CD4-positive, alpha-beta memory T cell (primary cell): ENCODE data around the gene EMILIN3. TPM values are rescaled to one million over a fixed set of nuclear protein-coding genes. Genes with fewer than 3 reads are reported as not detected.

Source experiments
- CTCF ChIA-PET: fragments of 350-600 bp; sonication (Branson Sonifier 250); formaldehyde crosslinking; loops from one replicate; lab custom pipeline; 2021; ENCODE audit warnings: inconsistent platforms; ENCODE audit not compliant: partially characterized antibody; lab: Charles Lee
- POLR2A ChIA-PET: fragments of 350-600 bp; sonication (Branson Sonifier 250); formaldehyde crosslinking; loops from one replicate; lab custom pipeline; 2021; ENCODE audit not compliant: partially characterized antibody; lab: Charles Lee
- DNase-seq, 5 donors: peaks; one replicate each; pipeline versions ENCODE4 v3.0.0 to v3.0.0-alpha.2; 2020 to 2022; ENCODE audit warnings: mixed read lengths in 1 of 5
- H3K27ac ChIP-seq: one replicate; pipeline ENCODE4 v1.7.0; 2013; ENCODE audit warnings: low read depth, low read length
- H3K27me3 ChIP-seq: 2 replicates; pipeline ENCODE4 v1.7.0; 2013; ENCODE audit warnings: mild to moderate bottlenecking, low read length, moderate library complexity; ENCODE audit not compliant: insufficient read depth
- H3K36me3 ChIP-seq: 2 replicates; pipeline ENCODE4 v1.7.0; 2013; ENCODE audit warnings: mild to moderate bottlenecking, low read length, moderate library complexity; ENCODE audit not compliant: insufficient read depth
- H3K4me1 ChIP-seq: 2 replicates; pipeline ENCODE4 v1.7.0; 2013; ENCODE audit warnings: mild to moderate bottlenecking, low read length, moderate library complexity; ENCODE audit not compliant: insufficient read depth
- H3K4me3 ChIP-seq, 2 donors: one replicate each; pipeline ENCODE4 v1.7.0; 2013; ENCODE audit warnings: low read length in 2 of 2, mild to moderate bottlenecking in 1 of 2
- H3K9me3 ChIP-seq, 2 donors: one replicate each; pipeline ENCODE4 v1.7.0; 2013; ENCODE audit warnings: low read length in 2 of 2, control low read depth in 1 of 2; ENCODE audit not compliant: control insufficient read depth in 1 of 2
- H3K27ac Mint-ChIP-seq, 7 donors: one replicate each; pipeline ENCODE4 v1.8.0; 2020 to 2021; ENCODE audit warnings: mixed read lengths in 7 of 7, mild to moderate bottlenecking in 6 of 7, inconsistent platforms in 3 of 7, moderate library complexity in 3 of 7
- H3K27me3 Mint-ChIP-seq, 2 donors: one replicate each; pipeline ENCODE4 v1.8.0; 2020 to 2021; ENCODE audit warnings: mixed read lengths in 2 of 2
- H3K36me3 Mint-ChIP-seq, 2 donors: one replicate each; pipeline ENCODE4 v1.8.0; 2020 to 2021; ENCODE audit warnings: mixed read lengths in 2 of 2, inconsistent platforms in 1 of 2, mild to moderate bottlenecking in 1 of 2
- H3K4me1 Mint-ChIP-seq, 4 donors: one replicate each; pipeline ENCODE4 v1.8.0; 2020 to 2021; ENCODE audit warnings: mixed read lengths in 4 of 4, mild to moderate bottlenecking in 1 of 4
- H3K4me3 Mint-ChIP-seq, 8 donors: one replicate each; pipeline ENCODE4 v1.8.0; 2020 to 2021; ENCODE audit warnings: mixed read lengths in 8 of 8, mild to moderate bottlenecking in 7 of 8, moderate library complexity in 6 of 8, inconsistent platforms in 3 of 8
- H3K9me3 Mint-ChIP-seq, 8 donors: one replicate each; pipeline ENCODE4 v1.8.0; 2020 to 2021; ENCODE audit warnings: mixed read lengths in 8 of 8, mild to moderate bottlenecking in 5 of 8, inconsistent platforms in 3 of 8, moderate library complexity in 1 of 8
- intact Hi-C: fragments of 100-400 bp; cut with micrococcal nuclease; formaldehyde crosslinking; loops from one replicate; pipeline ENCODE4 v1.15.1; 2023
- polyA plus RNA-seq, 2 donors: library from polyadenylated mRNA; unstranded; fragments of 300-500 nt; fragmentation: Illumina TruSeq; gene quantifications; one replicate each; pipeline ENCODE4 v1.2.3, GENCODE V29; 2021
- total RNA-seq, 2 experiments: library from RNA; stranded (reverse); gene quantifications; one replicate each; pipeline ENCODE4 v1.2.3, GENCODE V29; 2021

EMILIN3 gene
- total and polyA plus RNA-seq, 4 experiments from 2014 or later = not detected

DNA sequence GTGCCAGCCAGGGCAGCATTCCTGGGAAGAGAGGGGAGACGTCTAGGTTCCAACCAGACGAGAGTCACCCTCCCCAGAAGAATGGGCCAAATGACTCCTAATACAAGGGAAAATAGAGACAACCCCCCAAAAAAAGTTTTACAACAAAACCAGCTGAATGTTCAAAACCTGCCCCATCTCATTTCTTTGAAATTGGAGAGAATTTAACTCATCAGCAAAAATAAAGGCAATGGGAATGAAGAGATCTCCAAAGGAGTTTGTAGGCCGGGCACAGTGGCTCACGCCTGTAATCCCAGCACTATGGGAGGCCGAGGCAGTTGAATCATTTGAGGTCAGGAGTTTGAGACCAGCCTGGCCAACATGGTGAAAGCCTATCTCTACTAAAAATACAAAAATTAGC is 9.7 kb upstream of the EMILIN3 start:
- no peak overlapping the region for H3K27ac ChIP-seq
- Mint-ChIP-seq H3K27ac (no peak overlapping the region), H3K36me3 (peaks cover 0 to 1% of the 10 kb centered on the region in 2 donors), H3K4me3 (no peak overlapping the region), H3K27me3 (peaks cover 21 to 41% of the 10 kb centered on the region in 2 donors), H3K4me1 (no peaks in the 10 kb centered on the region), H3K9me3 (peaks cover 2 to 10% (median 6%) of the 10 kb centered on the region in 8 donors)
- no peak for DNase-seq
- ChIA-PET CTCF (no interaction called here), POLR2A (no interaction called here)
- no peaks in the 10 kb centered on the region for H3K27me3 ChIP-seq
- H3K4me3 ChIP-seq = no peak overlapping the region
- H3K9me3 ChIP-seq = no peaks in the 10 kb centered on the region
- no peaks in the 10 kb centered on the region for H3K36me3 ChIP-seq
- intact Hi-C loops = no loop called here
- H3K4me1 ChIP-seq = no peaks in the 10 kb centered on the region

DNA sequence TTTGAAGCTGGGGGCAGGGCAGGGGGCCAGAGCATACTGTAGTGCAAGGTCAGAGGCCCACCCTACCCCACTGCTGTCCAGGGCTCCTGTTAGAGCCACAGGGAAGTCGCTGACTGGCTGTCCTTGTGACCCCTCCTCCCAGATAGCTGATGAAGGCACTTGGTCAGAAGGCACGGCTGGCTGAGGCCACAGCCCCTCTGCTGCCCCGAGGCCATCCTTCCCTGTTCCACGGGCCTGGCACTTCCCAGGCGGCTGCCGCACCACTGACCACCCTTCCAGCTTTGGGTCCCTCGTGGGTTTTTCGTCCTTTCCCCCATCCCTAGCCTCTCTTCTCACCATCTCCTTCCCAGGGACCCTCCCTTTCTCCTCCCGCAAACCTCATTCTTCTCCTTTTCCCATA is 9.2 kb upstream of the EMILIN3 start:
- Mint-ChIP-seq H3K36me3 (peaks cover 0 to 4% of the 10 kb centered on the region in 2 donors), H3K9me3 (peaks cover 2 to 15% (median 10%) of the 10 kb centered on the region in 8 donors), H3K4me1 (no peaks in the 10 kb centered on the region), H3K27ac (no peak overlapping the region), H3K27me3 (peaks cover 21 to 44% of the 10 kb centered on the region in 2 donors), H3K4me3 (no peak overlapping the region)
- Histone ChIP-seq H3K27me3 (no peaks in the 10 kb centered on the region), H3K27ac (no peak overlapping the region), H3K4me3 (no peak overlapping the region), H3K9me3 (no peaks in the 10 kb centered on the region), H3K4me1 (no peaks in the 10 kb centered on the region), H3K36me3 (no peaks in the 10 kb centered on the region)
- CTCF ChIA-PET = no interaction called here
- no peak for DNase-seq
- intact Hi-C loops = no loop called here
- POLR2A ChIA-PET = no interaction called here

DNA sequence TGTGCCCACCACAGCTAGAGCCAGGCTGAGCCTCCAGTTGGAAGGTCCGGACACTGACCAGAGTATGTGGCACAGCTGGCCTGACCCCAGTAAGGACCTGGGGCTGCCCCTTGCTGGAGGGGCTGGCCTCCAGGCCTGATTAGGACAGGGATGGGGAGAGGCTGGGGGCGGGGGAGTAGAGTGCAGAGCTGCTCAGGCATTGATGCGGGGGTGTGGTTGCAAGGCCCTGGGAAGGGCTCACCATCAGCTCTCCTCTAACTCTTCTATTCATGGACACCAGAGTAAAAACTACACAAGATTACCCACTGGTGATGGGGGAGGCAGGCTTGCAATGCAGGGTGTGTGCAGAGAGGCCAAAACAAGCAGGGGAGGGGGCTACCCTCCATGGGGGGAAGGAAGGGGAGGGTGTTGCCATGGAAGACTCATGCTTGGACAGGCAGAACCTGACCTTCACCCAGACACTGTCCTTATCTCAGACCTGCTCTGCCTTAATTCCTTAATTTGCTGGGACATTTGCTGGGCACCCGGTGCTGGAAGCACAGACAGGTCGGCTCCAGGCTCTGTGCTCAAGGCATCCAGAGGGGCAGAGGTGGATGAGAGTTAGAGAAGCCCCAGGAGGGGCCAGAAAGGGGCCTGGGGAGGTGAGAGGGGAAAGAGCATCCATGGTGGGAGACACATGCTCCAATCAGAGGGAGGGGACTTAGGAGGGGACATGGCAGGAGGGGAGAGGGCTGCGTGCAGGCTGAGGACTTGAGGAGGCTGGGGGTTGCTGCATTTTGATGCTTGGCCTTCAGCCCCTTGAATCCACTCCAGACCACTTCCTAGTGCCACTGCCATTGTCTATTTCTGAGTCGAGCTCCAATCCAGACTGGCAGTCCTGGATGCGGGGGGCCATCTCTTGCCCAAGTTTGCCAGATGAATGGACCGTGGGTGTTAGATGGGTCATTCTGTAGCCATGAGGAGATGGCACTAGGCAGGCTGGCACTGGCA is 7.6 kb upstream of the EMILIN3 start:
- intact Hi-C loops = no loop called here
- ChIA-PET POLR2A (no interaction called here), CTCF (no interaction called here)
- peak in 1 of 5 donors; percentile 35 for DNase-seq
- Histone ChIP-seq H3K9me3 (no peaks in the 10 kb centered on the region), H3K27me3 (no peaks in the 10 kb centered on the region), H3K27ac (no peak overlapping the region), H3K4me1 (no peaks in the 10 kb centered on the region), H3K4me3 (no peak overlapping the region), H3K36me3 (no peaks in the 10 kb centered on the region)
- peaks cover 0 to 4% of the 10 kb centered on the region in 2 donors for H3K36me3 Mint-ChIP-seq
- peaks cover 18 to 41% of the 10 kb centered on the region in 2 donors for H3K27me3 Mint-ChIP-seq
- peaks cover 2 to 16% (median 11%) of the 10 kb centered on the region in 8 donors for H3K9me3 Mint-ChIP-seq
- H3K4me1 Mint-ChIP-seq = no peaks in the 10 kb centered on the region
- H3K4me3 Mint-ChIP-seq = no peak overlapping the region
- no peak overlapping the region for H3K27ac Mint-ChIP-seq

DNA sequence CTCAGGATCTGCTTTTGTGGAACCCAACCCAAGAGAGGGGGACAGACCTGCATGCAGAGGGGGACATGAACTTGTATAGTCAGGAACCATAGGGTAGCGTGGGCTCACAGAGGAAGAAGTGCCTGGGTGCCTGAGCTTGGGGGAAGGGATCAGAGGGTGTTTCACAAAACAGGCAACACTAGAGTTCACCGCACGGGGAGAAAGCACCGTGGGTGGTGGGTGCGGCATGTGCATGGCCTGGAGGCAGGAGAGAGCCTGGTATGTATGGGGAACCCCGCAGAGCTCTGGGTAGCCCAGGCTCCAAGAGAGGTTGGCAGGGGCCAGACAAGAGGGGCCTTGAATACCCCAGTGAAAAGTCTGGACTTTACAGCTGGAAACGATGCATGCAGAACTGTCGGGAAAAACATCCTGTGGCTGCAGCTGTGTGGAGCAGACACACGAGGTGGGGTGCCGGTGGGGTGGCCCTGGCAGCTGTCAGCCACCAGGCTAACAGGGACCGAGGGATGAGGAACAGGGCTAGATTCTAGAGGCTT is 6.7 kb upstream of the EMILIN3 start:
- Mint-ChIP-seq H3K4me1 (no peaks in the 10 kb centered on the region), H3K36me3 (peaks cover 0 to 4% of the 10 kb centered on the region in 2 donors), H3K9me3 (peaks cover 2 to 16% (median 11%) of the 10 kb centered on the region in 8 donors), H3K27ac (no peak overlapping the region), H3K27me3 (peaks cover 17 to 44% of the 10 kb centered on the region in 2 donors), H3K4me3 (no peak overlapping the region)
- DNase-seq = no peak
- Histone ChIP-seq H3K27me3 (no peaks in the 10 kb centered on the region), H3K4me3 (no peak overlapping the region), H3K9me3 (no peaks in the 10 kb centered on the region), H3K36me3 (no peaks in the 10 kb centered on the region), H3K4me1 (no peaks in the 10 kb centered on the region), H3K27ac (no peak overlapping the region)
- POLR2A ChIA-PET = no interaction called here
- CTCF ChIA-PET = no interaction called here
- intact Hi-C loops = no loop called here

DNA sequence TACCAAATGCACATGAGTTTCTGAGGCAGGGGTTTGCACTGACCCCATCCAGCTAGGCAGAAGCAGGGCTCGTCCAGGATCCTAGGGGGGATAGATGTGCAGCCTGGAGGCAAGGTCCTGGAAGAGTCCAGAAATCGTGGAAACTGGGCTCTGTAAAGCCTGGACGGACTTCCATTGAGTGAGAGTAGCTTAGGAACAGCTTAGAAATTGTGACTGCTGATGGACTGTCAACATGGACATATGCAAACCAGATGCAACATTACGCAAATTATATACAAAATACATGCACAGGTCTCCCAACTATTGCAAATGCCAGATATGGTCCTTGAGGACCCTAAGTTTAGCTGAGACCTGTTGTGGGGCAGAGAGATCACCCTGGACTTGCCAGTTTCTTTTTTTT is 4.8 kb upstream of the EMILIN3 start:
- Mint-ChIP-seq H3K36me3 (peaks cover 0 to 4% of the 10 kb centered on the region in 2 donors), H3K27ac (no peak overlapping the region), H3K4me1 (peaks cover 2 to 8% (median 5%) of the 10 kb centered on the region in 4 donors), H3K4me3 (peak overlapping the region in 1 of 8 donors; percentile 57), H3K27me3 (peaks cover 22 to 45% of the 10 kb centered on the region in 2 donors), H3K9me3 (peaks cover 2 to 16% (median 11%) of the 10 kb centered on the region in 8 donors)
- Histone ChIP-seq H3K36me3 (no peaks in the 10 kb centered on the region), H3K9me3 (no peaks in the 10 kb centered on the region), H3K27me3 (peaks cover 8% of the 10 kb centered on the region), H3K27ac (no peak overlapping the region), H3K4me3 (no peak overlapping the region), H3K4me1 (no peaks in the 10 kb centered on the region)
- CTCF ChIA-PET = no interaction called here
- POLR2A ChIA-PET = no interaction called here
- intact Hi-C loops = no loop called here
- no peak for DNase-seq

DNA sequence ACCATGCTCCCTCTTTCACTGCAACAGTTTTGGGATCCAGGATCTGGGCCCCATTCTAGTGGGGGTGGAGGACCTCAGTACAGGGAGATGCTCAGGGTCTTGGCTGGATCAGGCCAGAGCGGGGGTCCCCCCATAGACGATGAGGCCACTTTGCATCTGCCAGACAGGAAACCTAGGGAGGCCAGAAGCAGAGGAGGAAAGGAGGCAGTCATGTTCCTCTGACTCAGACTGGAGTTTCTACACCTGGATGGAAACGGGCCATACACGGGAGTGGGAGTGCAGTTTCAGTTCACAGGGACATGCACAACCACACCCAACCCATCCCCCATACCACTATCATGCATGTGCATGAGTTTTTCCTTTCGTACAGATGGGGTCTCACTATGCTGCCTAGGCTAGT is 3.6 kb upstream of the EMILIN3 start:
- CTCF ChIA-PET = no interaction called here
- Histone ChIP-seq H3K9me3 (no peaks in the 10 kb centered on the region), H3K4me1 (no peaks in the 10 kb centered on the region), H3K27ac (no peak overlapping the region), H3K27me3 (peaks cover 8% of the 10 kb centered on the region), H3K36me3 (no peaks in the 10 kb centered on the region), H3K4me3 (no peak overlapping the region)
- H3K4me1 Mint-ChIP-seq = peaks cover 2 to 8% (median 5%) of the 10 kb centered on the region in 4 donors
- H3K27me3 Mint-ChIP-seq = peaks cover 24 to 44% of the 10 kb centered on the region in 2 donors
- intact Hi-C loops = no loop called here
- H3K9me3 Mint-ChIP-seq = peaks cover 2 to 16% (median 11%) of the 10 kb centered on the region in 8 donors
- no peak overlapping the region for H3K4me3 Mint-ChIP-seq
- POLR2A ChIA-PET = no interaction called here
- DNase-seq = no peak
- peaks cover 0 to 4% of the 10 kb centered on the region in 2 donors for H3K36me3 Mint-ChIP-seq
- no peak overlapping the region for H3K27ac Mint-ChIP-seq

DNA sequence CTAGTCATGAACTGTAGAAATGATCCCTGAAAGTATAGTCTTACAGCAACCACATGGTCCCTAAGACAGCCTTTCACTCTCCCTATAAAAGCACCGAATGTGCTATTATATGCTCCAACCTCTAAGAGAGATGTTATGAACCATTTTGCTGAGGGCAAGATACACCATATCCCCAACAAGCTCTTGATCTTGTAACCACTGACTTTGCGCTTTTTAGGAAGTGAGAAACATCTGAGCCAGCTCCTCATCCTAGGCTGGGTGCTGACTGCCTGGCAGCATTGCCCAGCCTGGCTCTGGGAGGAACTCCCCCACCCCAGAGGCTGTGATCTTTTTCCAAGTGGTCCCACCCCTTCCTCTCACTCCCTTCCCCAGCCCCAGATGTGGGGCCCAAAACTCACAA is 3.1 kb upstream of the EMILIN3 start:
- intact Hi-C loops = no loop called here
- peaks cover 0 to 4% of the 10 kb centered on the region in 2 donors for H3K36me3 Mint-ChIP-seq
- Histone ChIP-seq H3K27ac (no peak overlapping the region), H3K9me3 (no peaks in the 10 kb centered on the region), H3K27me3 (peaks cover 8% of the 10 kb centered on the region), H3K4me3 (no peak overlapping the region), H3K4me1 (no peaks in the 10 kb centered on the region), H3K36me3 (no peaks in the 10 kb centered on the region)
- POLR2A ChIA-PET = no interaction called here
- no peak overlapping the region for H3K4me3 Mint-ChIP-seq
- no peak for DNase-seq
- H3K27me3 Mint-ChIP-seq = peaks cover 24 to 46% of the 10 kb centered on the region in 2 donors
- no peak overlapping the region for H3K27ac Mint-ChIP-seq
- peaks cover 2 to 8% (median 5%) of the 10 kb centered on the region in 4 donors for H3K4me1 Mint-ChIP-seq
- H3K9me3 Mint-ChIP-seq = peaks cover 2 to 16% (median 11%) of the 10 kb centered on the region in 8 donors
- CTCF ChIA-PET = no interaction called here
